Measurements from ENCODE around the gene DDI1. TPM values are rescaled to one million over a fixed set of nuclear protein-coding genes. Genes with fewer than 3 reads are reported as not detected.

DDI1 gene
- polyA plus RNA-seq, 3 donors: not detected

DNA sequence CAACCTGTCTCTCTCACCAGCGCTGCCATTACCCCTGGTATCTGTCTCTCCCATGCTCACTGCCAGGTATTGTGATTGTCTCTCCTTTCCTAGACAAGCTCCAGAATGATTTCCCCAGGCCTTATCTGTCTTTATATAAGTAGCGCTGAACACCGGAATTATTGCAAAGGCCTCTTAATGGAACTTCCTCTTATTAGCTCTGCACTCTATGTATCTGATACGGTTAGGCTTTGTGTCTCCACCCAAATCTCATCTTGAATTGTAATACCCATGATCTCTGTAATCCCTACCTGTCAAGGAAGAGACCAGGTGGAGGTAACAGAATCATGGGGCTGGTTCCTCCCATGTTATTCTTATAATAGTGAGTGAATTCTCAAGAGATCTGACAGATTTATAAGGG is 39.3 kb downstream of the DDI1 start:
- no peak for DNase-seq (ENCODE audit: low read depth in 3 of 3, low spot score in 2 of 3)

DNA sequence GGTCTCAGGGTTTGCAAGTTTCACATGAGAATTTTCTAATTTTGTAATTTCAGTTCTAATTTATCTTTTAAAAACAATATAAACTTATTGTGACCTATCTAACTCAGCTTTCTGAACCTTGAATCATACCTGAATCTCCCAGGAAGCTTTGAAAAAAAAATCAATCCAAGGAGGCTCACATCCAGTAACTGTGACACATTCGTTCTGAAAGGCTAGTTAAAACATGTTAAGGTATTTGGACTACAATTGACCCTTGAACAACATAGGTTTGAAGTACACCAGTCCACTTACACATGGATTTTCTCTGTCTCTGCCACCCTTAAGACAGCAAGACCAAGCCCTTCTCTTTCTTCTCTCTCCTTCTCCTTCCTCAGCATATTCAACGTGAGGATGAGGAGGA is 40.0 kb downstream of the DDI1 start:
- no peak for DNase-seq (ENCODE audit: low read depth in 3 of 3, low spot score in 2 of 3)

DNA sequence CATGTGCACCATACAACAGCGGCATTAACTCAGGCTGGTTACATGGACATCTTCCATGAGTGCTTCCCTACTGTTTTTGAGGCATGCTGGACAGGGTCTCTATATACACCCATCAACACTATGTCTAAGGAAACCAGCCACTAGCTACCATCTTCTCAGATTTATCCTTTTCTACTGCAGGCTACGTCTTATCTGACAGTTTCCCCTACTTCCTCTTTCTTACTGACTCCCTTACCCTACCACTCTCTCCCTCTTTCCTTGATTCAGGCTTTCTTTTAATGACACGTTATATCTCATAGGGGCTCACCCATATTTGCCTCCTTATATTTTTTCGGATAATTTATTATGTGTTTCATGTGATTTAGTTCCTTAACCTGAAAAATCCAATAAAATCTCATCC is 41.8 kb downstream of the DDI1 start:
- DNase-seq (ENCODE audit: low read depth in 3 of 3, low spot score in 2 of 3): no peak

DNA sequence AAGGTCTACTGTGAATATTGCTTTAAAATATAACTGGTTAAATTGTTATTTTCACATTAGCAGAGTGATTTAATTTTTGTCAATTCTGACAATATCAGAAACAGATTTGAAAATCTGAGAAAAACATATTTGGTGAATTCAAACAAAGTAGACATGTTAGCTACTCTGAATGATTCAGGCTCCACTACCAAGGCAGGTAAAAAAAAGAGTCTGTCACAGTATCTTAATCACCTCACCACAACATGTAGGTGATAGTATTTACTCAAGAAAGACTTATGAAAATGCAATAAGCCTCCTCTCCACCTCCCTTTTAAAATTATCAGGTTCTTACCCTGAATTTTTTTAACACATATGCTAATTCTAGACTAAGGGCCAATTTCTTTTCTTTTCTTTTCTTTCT is 42.6 kb downstream of the DDI1 start:
- no peak for DNase-seq (ENCODE audit: low read depth in 3 of 3, low spot score in 2 of 3)

DNA sequence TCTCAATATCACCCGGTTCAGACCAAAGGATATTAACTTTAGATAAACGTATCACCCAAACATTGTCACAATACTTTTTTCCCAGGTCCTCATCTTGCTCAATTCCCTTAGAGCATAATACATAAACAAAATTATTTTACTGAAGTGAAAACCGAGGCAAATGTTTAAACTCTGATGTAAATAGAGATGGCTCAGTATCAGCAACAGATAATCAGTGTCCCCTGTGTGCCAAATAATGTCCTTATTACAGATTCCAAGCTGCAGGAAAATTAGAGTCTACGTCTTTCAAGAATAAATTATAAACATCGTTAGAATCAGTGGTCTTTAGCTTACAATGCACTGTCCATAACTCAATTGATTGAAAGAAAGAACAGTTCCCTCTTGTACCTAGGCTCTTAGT is 50.2 kb downstream of the DDI1 start:
- no peak for DNase-seq (ENCODE audit: low read depth in 3 of 3, low spot score in 2 of 3)

Other genes starting within 250 kb of the DDI1 start
- gene PDGFD, start 127.5 kb downstream of the DDI1 start, polyA plus RNA-seq (ENCODE audit: insufficient read length in 3 of 3): 10 to 100 TPM; 25.2 to 33.0 (median 30.0) TPM

Measured in right renal cortex interstitium (tissue), 3 donors.